Measurements from ENCODE around the gene DENND6A.

GRCh38 chr3:57577801-57578200 is 115.1 kb downstream of the DENND6A start:
- TF ChIP-seq ZFYVE20 (CRISPR knock-in tag; IDR thresholded peaks at IDR 0.05; ENCODE audit: borderline replicate concordance, low read depth) (no peak), SP2 (CRISPR knock-in tag; IDR thresholded peaks at IDR 0.05) (no peak)
